ENCODE measurements around the gene PMEL. TPM values are rescaled to one million over a fixed set of nuclear protein-coding genes. Genes with fewer than 3 reads are reported as not detected.
A peak's percentile ranks its signal among the peaks of the same experiment; 100 is the strongest.

PMEL gene
- total RNA-seq, 1 experiment from 2014 or later = 5.8 TPM

DNA sequence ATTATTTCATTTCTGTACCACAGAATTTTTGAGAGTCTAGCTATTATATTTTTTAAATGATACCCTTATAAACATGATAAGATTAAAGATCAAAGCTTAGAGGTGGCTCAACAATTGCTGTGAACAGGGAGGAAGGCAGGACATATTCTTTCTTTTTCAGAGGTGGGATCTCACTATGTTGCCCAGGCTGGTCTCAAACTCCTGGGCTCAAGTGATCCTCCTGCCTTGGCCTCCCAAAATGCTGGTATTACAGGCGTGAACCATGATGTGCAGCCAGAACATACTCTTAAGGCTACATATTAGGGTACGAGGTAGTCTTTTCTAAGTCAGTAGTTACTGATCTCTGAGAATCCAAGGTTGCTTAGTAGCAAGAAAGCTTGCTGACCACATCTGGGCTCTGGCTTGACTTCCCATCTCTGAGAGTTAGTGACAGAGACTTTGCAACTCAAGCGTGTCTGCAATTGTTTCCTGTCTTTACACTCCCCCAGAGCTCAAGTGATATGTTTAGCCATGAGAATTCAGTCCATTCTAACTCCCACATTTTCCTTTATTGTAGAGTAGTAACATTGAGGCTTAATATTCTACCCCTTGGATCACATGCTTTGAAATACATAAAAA is 16.6 kb upstream of the PMEL start:
- ChIA-PET RAD21 (ENCODE audit: low non-redundant PET in 1 of 2, low total read pairs in 2 of 2, uncharacterized antibody in 2 of 2, unreplicated experiment in 2 of 2) (no interaction called here), CTCF (interaction anchor here (1.1 to 1.8 kb wide), 3 partner anchors 9 to 47 kb away, joined by 3 to 9 read pairs (median 4); partner anchors contain the start of gene RAB5B), POLR2A (interaction anchor here (2.3 kb wide), 1 partner anchor 9 kb away, joined by 13 read pairs; the partner anchor contains the start of gene RAB5B)
- TF ChIP-seq CEBPB (IDR thresholded peaks at IDR 0.05; ENCODE audit: low read depth) (no peak), JUND (IDR thresholded peaks at IDR 0.05) (no peak), POLR2A (IDR thresholded peaks at IDR 0.05; ENCODE audit: borderline replicate concordance, extremely low read depth, insufficient read depth, insufficient read length) (no peak), ZNF274 (IDR thresholded peaks at IDR 0.05; ENCODE audit: low read depth, low read length) (no peak), FOSL1 (IDR thresholded peaks at IDR 0.05; ENCODE audit: low read depth) (no peak), SRF (IDR thresholded peaks at IDR 0.05; ENCODE audit: low read depth) (no peak), POLR2AphosphoS5 (IDR thresholded peaks at IDR 0.05; ENCODE audit: low read depth, low read length) (no peak), EZH2phosphoT487 (IDR thresholded peaks at IDR 0.05; ENCODE audit: borderline replicate concordance) (no peak), SP1 (IDR thresholded peaks at IDR 0.05; ENCODE audit: low read depth) (no peak), CBX3 (IDR thresholded peaks at IDR 0.05; ENCODE audit: low read depth) (no peak), ELF1 (IDR thresholded peaks at IDR 0.05; ENCODE audit: borderline replicate concordance, low read depth) (no peak), ZFX (IDR thresholded peaks at IDR 0.05) (no peak), TCF7L2 (IDR thresholded peaks at IDR 0.05; ENCODE audit: borderline replicate concordance, extremely low read depth, insufficient read depth, insufficient read length) (no peak), EZH2 (IDR thresholded peaks at IDR 0.05) (no peak)
- TF ChIP-seq, protein P1, sequence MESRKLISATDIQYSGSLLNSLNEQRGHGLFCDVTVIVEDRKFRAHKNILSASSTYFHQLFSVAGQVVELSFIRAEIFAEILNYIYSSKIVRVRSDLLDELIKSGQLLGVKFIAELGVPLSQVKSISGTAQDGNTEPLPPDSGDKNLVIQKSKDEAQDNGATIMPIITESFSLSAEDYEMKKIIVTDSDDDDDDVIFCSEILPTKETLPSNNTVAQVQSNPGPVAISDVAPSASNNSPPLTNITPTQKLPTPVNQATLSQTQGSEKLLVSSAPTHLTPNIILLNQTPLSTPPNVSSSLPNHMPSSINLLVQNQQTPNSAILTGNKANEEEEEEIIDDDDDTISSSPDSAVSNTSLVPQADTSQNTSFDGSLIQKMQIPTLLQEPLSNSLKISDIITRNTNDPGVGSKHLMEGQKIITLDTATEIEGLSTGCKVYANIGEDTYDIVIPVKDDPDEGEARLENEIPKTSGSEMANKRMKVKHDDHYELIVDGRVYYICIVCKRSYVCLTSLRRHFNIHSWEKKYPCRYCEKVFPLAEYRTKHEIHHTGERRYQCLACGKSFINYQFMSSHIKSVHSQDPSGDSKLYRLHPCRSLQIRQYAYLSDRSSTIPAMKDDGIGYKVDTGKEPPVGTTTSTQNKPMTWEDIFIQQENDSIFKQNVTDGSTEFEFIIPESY (IDR thresholded peaks at IDR 0.05; ENCODE audit: extremely low read depth, insufficient replicate concordance, low read length) = no peak
- H4K20me1 ChIP-seq (ENCODE audit: insufficient read depth) = no peaks in the 10 kb centered on the region
- peaks cover 0 to 10% of the 10 kb centered on the region in 2 experiments; a peak in 2 of 4 replicates for H3K36me3 ChIP-seq (ENCODE audit: control insufficient read depth in 1 of 2, insufficient read depth in 2 of 2, low read length in 2 of 2)
- intact Hi-C loops (cut with micrococcal nuclease) = no loop called here
- H3K4me2 ChIP-seq (ENCODE audit: low read length) = peak overlapping the region; percentile 45; the same call in 1 of the 2 replicates
- H3K9me2 ChIP-seq (ENCODE audit: insufficient read depth) = no peaks in the 10 kb centered on the region
- no peak overlapping the region for H3K9ac ChIP-seq (ENCODE audit: low read length)
- no peak overlapping the region for H3K4me3 ChIP-seq (replicated peaks in 1 of 2; ENCODE audit: low read depth in 1 of 2, low read length in 2 of 2)
- ATAC-seq (no peak), DNase-seq (ENCODE audit: low read depth, low spot score) (no peak)
- no peak overlapping the region for H2AFZ ChIP-seq (ENCODE audit: low read depth, low read length, poor library complexity, severe bottlenecking)
- no peaks in the 10 kb centered on the region for H3K9me3 ChIP-seq (ENCODE audit: control insufficient read depth in 1 of 2, insufficient read depth in 1 of 2, low read depth in 1 of 2, low read length in 2 of 2)
- BruUV-seq (replicated peaks) = no TSS peak
- H3K27me3 ChIP-seq (ENCODE audit: insufficient read depth, low read length) = no peaks in the 10 kb centered on the region
- H3K79me2 ChIP-seq (ENCODE audit: insufficient read depth, low read length) = 0 out of 2 replicates have a peak, but pooled peaks cover 3% of the 10 kb centered on the region
- no peak overlapping the region for H3K27ac ChIP-seq (ENCODE audit: low read depth, low read length)
- H3K4me1 ChIP-seq (ENCODE audit: control insufficient read depth in 1 of 2, insufficient read depth in 2 of 2, low read length in 2 of 2) = peaks cover 12 to 16% of the 10 kb centered on the region in 2 experiments
